GM06990 (cell line): Measurements from ENCODE around the gene MSX1.

Experiments used
- DNase-seq: peaks from one replicate; pipeline ENCODE4 v3.0.0-alpha.2; 2011; ENCODE audit not compliant: insufficient read length; ENCODE audit errors: extremely low read depth
- H3K27me3 ChIP-seq: replicated peaks from 2 replicates; pipeline ENCODE4 v1.6.0; 2011; ENCODE audit warnings: low read length; ENCODE audit not compliant: control insufficient read depth, insufficient read depth
- H3K36me3 ChIP-seq: 2 replicates; pipeline ENCODE4 v1.5.1; 2011; ENCODE audit warnings: low read length; ENCODE audit not compliant: control insufficient read depth, insufficient read depth
- H3K4me3 ChIP-seq: replicated peaks from 2 replicates; pipeline ENCODE4 v1.5.1; 2011; ENCODE audit warnings: low read depth, mild to moderate bottlenecking, control low read depth, low read length
- CTCF ChIP-seq: IDR thresholded peaks from 2 replicates; pipeline ENCODE4 v1.5.1; 2011; ENCODE audit warnings: low read length, control low read depth, mild to moderate bottlenecking, inconsistent platforms; ENCODE audit not compliant: insufficient read depth, poor library complexity, severe bottlenecking

Gene MSX1

GRCh38 chr4:4853371-4853823, 6.1 kb upstream of the MSX1 start:
- Histone ChIP-seq H3K27me3 (no peaks in the 10 kb centered on the region; the same call in none of the 2 replicates), H3K4me3 (peak overlapping the region; percentile 58), H3K36me3 (no peaks in the 10 kb centered on the region)
- TF ChIP-seq CTCF: no peak
- DNase-seq: no peak

GRCh38 chr4:4853921-4854648, 5.4 kb upstream of the MSX1 start:
- no peak for DNase-seq
- no peak for TF ChIP-seq CTCF
- Histone ChIP-seq H3K4me3 (no peak overlapping the region), H3K36me3 (no peaks in the 10 kb centered on the region), H3K27me3 (no peaks in the 10 kb centered on the region; the same call in none of the 2 replicates)

- Histone ChIP-seq H3K4me3 (no peak overlapping the region), H3K36me3 (no peaks in the 10 kb centered on the region), H3K27me3 (no peaks in the 10 kb centered on the region; the same call in none of the 2 replicates)
- TF ChIP-seq CTCF: no peak
- DNase-seq: no peak
Observed at GRCh38 chr4:4854649-4855295, 4.7 kb upstream of the MSX1 start.

GRCh38 chr4:4855301-4856070, 4.0 kb upstream of the MSX1 start:
- Histone ChIP-seq H3K4me3 (no peak overlapping the region), H3K36me3 (no peaks in the 10 kb centered on the region), H3K27me3 (no peaks in the 10 kb centered on the region; the same call in none of the 2 replicates)
- no peak for TF ChIP-seq CTCF
- DNase-seq: no peak

- peak; percentile 45 for DNase-seq
- H3K36me3 ChIP-seq: no peaks in the 10 kb centered on the region
- H3K27me3 ChIP-seq: no peaks in the 10 kb centered on the region; the same call in none of the 2 replicates
- TF ChIP-seq CTCF: no peak
- no peak overlapping the region; the same call in 1 of the 2 replicates for H3K4me3 ChIP-seq
Observed at GRCh38 chr4:4856071-4857000, 3.1 kb upstream of the MSX1 start.
